HG03354 (cell line): ENCODE measurements around the gene ASTN2.

ENCODE experiments used
- ATAC-seq: cut with Tn5 transposase; IDR thresholded peaks from one replicate; pipeline ENCODE4 v1.9.1; 2021; ENCODE audit warnings: mild to moderate bottlenecking; ENCODE audit not compliant: unreplicated experiment, poor library complexity, severe bottlenecking

Gene ASTN2

DNA sequence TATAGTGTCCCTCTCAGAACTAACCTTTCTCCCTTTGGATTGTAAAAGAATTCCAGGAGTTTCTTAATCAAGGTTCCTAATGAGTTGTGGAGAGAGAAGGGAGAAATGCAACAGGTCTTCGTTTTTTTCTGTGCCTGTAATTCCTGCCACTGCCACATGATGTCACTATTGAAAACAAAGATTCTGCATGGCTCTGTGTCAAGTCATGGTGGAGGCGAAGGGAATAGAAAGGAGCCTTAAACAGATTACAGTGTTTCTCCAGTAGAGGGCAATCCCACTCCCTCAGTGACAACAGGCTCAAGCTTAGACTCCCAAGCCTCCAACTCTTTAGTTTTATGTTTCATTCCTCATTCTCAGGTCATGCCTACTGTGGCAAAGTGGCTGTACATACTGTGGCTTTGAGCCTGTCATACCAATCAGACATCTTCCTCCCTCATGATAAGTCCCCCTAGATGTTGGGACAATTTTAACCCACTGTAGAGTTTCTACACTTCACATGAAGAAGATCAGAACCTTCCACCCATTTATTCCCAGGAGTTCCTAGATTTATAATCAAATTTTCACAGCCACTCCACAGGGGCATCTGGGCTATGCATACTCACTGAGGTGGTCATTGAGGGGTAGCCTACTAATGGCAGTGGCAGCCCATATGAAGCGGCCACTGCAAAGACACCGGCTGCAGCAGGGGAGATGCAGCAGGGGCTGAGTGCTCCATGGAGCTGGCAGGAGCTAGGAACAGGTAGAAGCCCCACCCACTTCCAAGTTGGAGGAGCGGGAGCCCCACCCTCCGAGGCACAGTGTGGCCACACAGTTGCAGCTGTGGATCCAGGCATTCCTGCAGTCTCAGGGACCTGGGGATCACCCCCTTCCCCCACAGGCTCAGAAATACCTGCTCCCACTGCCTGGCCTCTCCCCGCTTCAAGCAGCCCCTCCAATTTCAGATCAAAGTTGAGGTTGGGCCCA lies 825.2 kb downstream of the ASTN2 start:
- peak; percentile 88 for ATAC-seq

DNA sequence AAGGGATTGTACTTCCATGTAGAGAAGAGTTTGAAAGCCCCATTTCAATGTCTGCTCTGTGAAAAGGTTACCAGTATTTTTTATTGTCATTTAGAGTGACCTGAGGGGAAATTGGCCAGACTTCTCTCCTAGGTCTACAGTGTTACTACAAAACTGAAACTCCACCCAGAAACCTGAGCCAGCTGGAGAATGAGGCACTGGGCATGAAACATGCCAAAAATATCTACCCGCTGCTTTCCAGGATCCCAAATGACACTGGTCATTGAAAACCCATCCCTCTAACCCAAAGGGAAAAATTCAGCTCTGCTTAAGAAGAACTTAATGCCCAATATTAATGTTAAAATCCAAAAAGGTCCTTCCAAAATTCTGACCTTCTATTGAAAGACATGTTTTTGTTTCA lies 826.9 kb downstream of the ASTN2 start:
- no peak for ATAC-seq

DNA sequence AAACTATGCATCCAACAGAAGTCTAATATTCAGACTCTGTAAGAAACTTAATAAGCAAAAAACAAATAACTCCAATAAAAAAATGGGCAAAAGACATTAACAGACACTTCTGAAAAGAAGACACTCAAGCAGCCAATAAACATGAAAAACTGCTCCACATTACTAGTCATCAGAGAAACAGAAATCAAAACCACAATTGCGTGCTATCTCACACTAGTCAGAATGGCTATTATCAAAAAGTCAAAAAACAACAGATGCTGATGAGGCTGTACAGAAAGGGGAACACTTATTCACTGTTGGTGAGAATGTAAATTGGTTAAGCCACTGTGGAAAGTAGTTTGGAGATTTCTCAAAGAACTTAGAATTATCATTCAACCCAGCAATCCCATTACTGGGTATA lies 829.0 kb downstream of the ASTN2 start:
- no peak for ATAC-seq

DNA sequence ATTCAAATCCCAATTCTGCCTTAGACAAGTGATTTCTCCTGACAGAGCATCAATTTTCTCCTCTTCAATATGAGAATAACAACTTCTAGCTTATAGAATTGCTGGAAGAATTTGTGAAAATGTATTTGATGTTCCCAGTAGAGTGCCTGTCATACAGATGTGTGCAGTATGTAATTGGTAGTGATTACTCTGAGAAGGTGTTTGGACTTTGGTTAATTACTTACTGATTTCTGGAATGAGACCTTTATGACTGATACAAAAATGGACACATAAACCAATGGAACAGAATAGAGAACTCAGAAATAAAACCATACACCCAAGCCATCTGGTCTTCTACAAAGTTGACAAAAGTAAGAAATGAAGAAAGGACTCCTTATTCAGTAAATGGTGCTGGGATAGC lies 829.7 kb downstream of the ASTN2 start:
- no peak for ATAC-seq

DNA sequence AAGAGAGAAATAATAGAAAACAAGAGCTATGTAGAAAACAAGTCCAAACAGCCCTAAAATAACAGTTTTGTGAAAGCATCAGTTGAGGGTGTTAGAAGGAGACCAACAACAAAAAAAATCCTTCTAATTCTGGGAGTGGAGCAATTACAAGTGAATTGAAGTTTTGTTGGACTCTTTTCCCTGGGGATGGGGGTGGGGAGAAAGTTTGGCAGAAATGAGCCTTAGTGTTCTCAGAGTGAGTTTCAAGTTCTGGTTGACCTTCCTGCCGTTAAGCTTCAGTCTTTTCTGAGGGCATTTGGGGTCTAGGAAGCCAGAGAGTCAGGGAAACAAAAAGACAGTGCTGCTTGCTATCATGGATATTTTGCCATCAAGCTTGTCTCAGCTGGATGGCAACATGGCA lies 834.0 kb downstream of the ASTN2 start:
- no peak for ATAC-seq

DNA sequence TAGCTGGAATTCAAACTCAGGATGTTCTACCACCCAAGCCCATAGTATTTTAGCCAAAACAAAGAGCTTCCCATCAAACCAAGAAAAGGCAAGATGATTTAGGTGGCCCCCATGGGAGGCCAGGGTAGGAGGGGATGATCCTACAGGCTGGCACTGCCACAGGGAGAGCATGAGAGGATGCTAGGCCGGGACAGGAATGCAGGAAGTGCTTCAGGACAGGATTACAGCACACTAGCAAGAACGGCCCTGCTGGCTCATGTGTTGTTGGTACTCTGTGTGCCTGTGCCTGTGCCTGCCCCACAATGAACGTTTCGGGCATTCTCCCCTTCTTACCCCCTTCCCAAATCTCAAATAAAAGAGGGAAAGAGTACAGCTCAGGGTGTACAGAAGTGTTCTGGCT lies 838.5 kb downstream of the ASTN2 start:
- no peak for ATAC-seq

DNA sequence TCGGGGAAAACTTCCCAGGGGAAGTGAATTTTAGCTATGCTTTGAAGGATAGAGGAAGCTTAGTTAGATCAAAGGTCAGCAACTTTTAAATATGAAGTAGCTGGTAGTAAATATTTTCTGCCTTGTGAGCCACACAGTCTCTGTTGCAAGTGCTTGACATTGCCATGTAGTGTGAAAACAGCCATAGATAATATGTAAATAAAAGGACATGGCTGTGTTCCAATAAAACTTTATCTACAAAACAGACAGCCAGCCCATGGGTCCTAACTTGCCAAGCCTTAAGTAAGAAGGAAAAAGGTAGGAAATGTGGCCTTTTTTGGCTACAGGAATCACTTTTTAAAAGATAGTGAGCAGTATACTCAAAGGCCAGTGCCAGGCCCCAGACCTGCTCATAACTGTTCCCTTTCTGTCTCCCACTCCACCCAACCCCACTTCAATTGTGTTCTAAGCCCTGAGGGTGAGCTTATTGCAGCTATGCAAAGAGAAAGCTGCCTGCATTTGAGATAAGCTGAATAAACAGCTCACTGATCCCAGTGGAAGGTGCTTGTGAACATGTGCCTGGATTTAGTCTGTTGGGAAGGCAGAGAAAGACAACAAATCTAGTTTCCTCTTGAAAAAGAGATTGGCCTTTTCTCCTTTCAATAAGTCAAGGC lies 840.7 kb downstream of the ASTN2 start:
- ATAC-seq = no peak

DNA sequence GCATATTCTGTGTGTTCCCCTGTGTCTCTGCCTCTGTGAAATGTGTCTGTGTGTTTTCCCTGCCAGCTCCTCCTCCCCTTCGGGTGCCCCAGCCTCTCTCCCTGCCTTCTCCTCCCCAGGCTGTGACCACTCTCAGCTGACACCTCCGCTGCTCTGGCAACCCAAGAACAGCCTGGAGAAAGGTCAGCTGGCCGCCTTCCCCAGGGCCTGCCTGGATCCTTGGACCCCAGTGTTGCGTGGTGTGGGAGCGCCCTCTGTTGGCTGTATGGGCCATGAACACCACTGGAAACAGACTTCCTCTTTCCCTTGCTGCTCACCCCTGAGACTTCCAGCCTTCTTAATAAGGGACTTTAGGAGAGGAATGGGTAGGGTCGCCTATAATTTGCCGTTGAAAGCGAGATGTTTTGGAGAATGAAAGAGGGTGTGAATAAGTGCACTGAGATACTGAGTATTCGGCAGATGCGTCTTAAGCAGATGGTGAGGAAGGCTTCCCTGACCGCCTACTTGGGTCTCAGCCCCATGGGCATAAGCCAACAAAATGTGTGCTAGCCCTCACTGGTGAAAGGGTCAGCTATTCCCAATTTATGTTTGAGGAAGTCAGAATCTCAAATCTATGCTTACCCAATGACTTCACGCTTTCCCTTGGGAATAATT lies 842.6 kb downstream of the ASTN2 start:
- ATAC-seq = peak; percentile 94

DNA sequence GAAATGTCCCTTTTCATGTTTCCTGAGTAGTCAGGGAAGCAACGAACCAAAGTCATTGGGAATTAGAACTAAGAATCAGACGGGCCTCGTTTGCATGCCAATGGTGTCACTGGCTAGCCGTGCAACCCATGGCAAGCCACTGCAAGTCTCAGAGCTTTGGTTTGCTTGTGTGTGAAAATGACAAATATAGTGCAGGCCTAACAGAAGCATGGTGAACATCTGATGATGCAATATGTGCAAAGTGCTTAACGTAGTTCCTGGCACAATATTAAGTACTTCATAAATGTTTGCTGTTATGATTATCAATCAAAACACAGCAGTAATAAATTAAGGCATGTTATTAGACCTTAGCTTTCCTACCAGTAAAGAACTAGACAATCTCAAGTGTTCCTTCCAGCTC lies 845.7 kb downstream of the ASTN2 start:
- no peak for ATAC-seq

DNA sequence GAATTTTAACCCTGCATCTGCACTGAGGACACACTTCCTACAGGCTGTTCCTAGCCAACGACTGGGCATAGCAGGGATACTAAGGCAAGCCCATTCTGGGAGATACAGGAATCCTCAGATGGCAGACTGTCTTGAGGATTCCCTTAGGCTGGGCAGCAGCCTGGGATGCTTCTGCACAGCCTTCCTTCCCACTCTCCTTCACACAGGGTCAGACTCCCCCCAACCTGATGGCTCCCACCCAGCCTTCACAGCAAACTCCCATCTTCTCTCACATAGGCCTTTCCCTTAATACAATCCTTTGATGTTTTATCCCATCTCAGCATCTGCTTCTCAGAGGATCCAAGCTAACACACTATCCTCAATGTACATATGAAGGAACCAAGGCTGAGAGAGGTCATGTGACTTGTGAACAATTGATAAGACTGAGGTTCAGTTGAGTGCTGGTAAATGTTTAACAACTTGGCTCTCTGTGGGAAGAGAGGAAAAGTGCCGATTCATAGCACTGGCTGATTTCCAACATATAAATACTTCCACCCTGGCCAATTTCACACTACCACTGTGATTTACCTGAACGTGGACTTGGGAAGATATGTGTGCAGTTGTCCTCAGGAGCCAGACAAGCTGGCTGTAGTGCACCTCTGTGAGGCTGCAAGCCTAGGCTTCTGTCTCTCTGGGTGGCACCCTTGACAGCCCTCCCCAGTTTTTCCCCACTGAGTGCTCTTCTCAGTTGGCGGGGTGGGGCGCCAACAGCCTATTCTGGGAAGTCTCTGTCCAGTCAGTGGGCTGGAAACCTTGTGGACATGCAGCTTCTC lies 848.0 kb downstream of the ASTN2 start:
- ATAC-seq = no peak

DNA sequence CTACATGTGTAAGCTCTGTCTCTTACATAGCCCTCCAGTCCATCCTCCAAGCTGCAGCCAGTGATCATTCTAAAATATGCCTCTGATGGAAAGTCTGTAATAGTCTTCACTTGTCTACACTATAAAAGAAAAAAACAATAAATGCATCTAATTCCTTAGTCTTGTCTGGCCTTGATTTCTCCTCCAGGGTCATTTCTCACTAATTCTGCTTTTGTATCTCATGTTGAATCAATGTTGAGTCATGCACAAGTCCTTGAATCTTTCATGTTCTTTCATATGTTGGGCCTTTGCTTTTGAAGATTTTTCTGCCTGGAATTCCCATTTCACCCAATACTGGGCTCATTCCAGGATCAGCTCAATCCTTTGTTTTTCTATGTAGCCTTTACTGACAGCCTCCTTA lies 848.9 kb downstream of the ASTN2 start:
- no peak for ATAC-seq

DNA sequence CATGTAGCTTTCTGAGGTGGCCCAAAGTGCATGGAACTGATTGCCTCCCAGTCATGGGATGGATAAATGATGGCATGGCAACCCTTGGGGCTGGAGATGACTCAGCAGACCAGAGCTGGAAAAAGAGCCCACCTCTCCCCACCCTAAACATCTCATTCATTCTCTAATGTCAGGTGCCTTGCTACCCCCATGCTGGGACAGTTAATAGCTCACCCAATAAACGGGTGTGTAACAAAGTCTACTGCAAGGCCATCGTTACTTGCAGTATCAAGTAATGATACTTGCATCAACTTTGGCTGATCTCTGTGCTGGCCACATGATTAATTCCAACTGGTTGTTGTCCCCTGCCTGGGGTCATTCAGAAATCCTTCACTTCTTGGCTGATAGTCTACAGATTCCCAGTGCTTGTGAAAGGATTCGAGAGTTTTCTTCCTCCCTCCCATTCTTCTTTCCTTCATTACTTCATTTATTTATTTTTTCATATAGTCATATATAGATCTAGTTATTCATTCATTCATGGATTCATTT lies 850.5 kb downstream of the ASTN2 start:
- no peak for ATAC-seq

DNA sequence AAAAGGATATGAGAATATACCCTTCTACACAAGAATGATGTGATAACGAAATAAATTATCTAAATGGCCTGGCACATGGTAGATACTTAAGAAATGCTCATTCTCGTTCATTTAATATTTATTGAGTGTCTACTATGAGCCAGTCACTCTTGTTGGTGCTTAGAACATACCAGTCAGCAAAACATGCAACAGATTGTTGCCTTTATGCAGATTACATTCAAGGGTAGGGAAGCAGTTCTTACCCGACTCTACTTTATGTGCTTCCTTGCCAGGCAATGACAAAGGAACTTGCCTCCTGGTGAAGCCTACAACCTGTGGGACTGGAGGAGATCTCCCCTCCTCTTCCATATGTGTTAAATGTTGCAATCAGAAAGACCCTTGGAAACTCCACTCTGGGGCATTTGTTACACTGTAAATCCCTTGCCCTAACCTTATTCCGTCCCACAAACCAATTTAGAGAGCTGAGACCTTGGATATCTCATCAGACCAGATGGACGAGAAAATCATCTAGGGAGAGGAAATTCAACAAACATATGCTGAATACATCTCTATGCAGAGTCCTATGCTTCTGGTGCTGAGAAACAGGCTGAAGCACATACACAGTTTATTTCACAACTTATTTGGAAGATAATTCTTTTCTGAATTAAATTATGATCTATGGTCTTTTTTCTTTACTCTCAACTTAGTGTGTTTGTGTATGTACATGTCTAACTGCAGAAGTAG lies 855.9 kb downstream of the ASTN2 start:
- ATAC-seq = no peak

DNA sequence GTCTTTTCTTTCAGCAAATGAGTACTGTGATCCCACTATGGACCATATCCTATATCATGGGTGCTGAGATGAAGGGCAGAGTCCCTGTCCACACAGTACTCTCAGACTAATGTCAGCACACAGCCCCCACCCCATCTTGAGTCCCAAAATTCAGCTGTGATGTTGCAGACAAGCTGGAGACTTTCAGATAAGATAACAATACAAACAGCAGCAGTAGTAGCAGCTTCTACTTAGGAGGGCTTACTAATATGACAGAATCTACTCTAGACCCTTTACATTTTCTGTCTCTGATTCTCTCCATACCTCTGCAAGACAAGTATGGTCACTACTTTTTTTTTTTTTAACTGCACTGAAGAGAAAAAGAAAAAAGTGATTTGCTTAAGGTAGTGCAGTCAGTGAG lies 856.8 kb downstream of the ASTN2 start:
- no peak for ATAC-seq

DNA sequence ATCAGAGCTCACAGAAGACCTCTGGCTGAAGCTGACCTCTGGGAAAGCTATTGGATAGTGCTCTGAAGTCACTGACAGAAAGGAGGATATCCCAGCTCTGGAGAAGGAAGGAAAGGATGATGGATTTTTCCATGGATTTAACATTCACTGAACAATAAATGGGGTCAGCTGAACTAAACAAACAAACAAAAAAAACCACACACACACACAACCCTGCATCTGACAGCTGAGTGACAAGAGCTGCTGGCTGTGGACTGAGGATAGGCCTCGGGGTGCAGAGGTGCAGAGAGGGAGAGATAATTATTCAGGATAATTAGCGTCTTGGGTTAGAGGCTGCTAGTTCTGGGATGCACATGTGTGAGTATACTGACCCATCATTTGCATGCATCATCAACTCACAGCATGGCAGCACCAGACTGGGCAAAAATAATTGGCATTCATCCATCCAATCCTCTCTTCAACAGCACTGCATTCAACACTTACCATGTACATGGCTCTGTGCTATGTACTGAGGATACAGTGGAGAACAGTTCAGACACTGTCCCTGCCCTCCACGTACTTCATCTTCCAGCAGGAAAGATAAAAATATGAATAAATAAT lies 859.2 kb downstream of the ASTN2 start:
- no peak for ATAC-seq

DNA sequence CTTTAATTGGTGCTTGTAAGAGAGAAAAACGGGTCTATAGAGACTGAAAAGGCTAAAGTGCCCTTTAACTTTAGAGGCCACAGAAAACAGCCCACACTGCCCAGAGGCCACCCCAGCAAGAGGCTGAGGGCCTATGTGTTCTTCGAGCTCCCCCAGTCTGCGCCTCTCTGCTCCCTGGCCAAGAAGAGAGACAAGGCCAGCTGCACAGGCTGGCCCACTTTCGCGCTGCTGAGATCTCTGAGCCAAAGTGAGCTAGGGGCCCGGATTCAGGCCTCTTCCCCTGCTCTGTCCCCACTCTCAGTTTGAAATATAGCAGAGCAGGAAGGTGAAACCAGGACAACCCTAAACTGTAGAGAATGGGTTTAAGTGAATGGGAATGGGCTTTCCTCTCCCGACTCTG lies 859.7 kb downstream of the ASTN2 start:
- ATAC-seq = no peak

DNA sequence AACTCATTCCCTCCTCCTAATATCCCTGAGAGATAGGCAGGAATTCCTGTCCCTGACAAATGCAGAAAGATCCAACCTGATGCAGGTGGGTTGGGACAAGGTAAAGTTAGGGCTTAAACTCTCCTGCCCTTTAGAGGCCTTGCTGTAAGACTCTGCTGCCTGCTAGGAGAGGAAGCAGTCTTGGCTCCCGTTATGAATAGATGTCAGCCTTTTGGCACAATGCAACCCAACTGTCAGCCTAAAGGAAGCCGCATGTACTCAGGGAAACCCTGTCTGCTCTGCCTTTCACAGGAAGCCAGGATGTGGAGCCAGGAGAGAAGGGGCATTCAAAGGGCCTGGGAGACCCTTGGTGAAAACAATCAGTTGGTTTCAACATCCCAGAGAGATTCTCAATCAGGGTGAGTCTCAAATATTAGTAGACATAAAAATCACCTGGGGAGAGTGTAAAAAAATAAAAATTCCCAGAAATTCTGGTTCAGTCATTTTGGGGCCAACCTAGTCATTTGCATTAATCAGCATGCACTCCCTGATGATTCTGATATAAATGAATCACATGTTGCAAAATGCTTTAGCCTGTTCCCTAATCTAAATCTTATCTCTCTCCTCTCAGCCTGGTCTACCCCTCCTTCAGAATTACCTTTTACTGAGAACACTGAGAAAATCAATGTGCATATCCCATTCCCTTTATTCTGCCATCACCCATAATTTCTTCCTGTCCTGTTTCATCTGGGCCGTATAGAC lies 864.0 kb downstream of the ASTN2 start:
- no peak for ATAC-seq
